Caki2 (cell line): Measurements from ENCODE around the gene GKAP1. TPM values are rescaled to one million over a fixed set of nuclear protein-coding genes. Genes with fewer than 3 reads are reported as not detected.
A peak's percentile ranks its signal among the peaks of the same experiment; 100 is the strongest.
"Not testable (repeated sequence)": the region's sequence is repeated elsewhere in the genome, so short reads cannot be mapped to it uniquely, and the experiment has no call there.

Source experiments
- DNase-seq: peaks from one replicate; pipeline ENCODE4 v3.0.0-alpha.2; 2015; ENCODE audit warnings: low read depth
- in situ Hi-C: cut with HindIII; loops from 2 replicates; pipeline ENCODE4 v1.10.0; 2016; ENCODE audit warnings: low sequenced_read_pairs, low pct_unique_long_range_greater_than_20kb, mixed read lengths
- total RNA-seq: library from RNA; depleted of rRNA; stranded (reverse); fragments of >200 nt; shearing (Covaris generic); gene quantifications from 2 replicates; pipeline ENCODE4 v1.2.3, GENCODE V29; 2014; ENCODE audit warnings: low replicate concordance; rRNA removed

The GKAP1 gene
- total RNA-seq = 0.14 and 0.27 TPM in 2 replicates

DNA sequence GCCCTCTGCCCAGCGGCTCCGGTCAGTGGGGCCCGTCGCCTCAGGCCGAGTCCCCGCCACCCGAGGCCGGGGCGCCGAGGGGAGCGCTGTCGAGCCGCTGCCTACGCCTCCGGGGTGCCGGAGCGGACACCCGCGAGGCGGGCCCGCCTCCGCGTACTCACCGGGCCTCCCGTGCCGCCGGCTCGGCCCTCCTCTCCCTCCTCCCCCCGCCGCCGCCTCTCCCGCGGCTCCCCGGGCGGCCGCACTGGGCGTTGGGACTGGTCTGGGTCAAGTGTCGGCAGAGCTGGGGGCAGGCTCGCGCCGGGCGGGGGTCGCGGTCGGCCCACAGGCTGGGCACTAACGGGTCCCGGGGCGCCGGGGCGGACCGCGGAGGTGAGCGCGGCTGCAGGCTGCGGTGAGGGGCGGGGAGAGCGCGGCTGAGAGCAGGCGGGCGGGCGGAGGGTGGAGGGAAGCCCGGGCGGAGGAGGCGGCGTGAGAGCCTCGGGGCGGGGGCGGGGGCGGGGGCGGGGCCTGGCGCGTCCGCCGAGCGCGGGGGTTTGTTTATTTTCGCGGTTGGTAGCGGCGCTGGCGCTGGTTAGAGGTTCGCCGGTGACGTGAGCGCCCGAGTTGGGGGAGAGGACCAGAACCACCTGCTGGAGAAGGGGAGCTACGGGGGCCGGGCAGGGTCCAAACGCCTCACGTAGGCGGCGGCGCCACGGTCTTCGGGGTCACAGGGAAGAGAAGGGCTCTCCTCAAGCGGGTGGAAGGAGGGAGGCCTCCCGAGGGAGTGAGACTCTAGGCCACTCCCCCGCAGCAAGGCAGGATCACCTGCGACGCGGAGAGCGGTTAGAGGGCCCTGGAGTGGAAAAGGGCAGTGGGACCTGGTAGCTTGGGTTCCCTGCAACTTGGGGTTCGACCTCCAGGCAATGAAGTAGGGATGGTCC lies at the start of gene GKAP1:
TSS of gene GKAP1 (minus strand) at position 414 of the 923 bp plus-strand sequence. CDS start 11,252 bp downstream, outside the sequence.
- in situ Hi-C loops = not testable (repeated sequence)

DNA sequence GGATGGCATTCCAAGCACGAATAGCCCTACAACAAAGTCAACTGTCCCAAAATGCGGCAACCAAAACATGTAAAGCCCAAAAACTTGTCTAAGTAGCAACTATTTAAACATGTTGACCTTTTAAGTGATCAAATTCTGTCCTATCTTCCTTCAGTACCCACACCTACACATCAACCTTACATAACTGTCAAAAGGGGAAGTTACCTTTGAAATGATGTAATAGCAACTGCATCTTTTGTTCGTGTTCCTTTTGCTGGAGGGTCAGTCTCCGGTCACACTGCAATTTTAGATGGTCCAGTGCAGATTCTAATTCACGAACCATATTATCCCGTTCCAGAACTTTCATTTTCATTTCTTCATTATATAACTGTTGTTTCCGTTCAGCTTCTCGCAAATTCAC lies 32.3 kb upstream of the GKAP1 start:
- DNase-seq, in situ Hi-C loops: not testable (repeated sequence)

More for the DNA sequence above, at the start of gene GKAP1:
- DNase-seq = peak; percentile 64

GRCh38 chr9:83837070-83837643 lies 19.6 kb upstream of the GKAP1 start:
- DNase-seq, in situ Hi-C loops: not testable (repeated sequence)

- in situ Hi-C loops, DNase-seq: not testable (repeated sequence)
These were observed 13.0 kb upstream of the GKAP1 start for GRCh38 chr9:83830426-83831071.

- in situ Hi-C loops, DNase-seq: not testable (repeated sequence)
These were observed 7.5 kb upstream of the GKAP1 start for GRCh38 chr9:83824986-83825623.

DNA sequence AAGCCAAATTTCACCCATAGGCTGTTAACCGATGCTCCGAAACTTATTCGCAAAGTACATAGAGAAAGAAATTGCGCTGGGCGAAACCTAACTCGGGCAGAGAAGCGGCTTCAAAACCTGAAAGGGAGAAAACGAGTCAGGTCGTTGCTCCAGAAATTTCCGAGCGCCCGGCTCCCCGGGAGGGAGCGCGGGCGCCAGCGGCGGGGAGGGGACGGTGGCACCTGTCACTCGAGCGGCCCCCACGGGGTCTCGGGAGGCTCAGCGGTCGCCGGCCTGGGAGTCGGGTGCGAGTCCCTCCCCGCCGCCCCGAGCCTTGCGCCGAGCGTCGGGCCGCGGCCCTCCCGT lies 586 bp downstream of the GKAP1 start:
- DNase-seq = peak; percentile 4

DNA sequence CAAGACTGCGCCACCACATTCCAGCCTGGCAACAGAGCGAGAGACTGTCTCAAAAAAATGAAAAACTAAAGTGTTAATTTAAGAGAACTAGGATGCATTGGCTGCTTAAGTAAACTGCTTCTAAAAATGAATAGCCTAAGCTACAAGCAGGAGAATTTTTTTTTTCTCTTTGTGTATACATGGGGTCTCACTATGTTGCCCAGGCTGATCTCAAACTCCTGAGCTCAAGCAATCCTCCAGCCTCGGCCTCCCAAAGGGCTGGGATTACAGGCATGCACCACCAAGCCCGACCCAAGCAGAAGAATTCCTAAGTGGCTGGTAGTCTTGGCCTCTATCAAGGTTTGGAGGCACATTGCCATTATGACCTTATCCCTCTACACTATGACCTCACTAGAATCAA lies 2.4 kb downstream of the GKAP1 start:
- in situ Hi-C loops, DNase-seq: not testable (repeated sequence)

More for the DNA sequence above, 586 bp downstream of the GKAP1 start:
- in situ Hi-C loops = not testable (repeated sequence)

GRCh38 chr9:83809213-83809612 lies 8.4 kb downstream of the GKAP1 start:
- DNase-seq, in situ Hi-C loops: not testable (repeated sequence)

- in situ Hi-C loops, DNase-seq: not testable (repeated sequence)
These were observed 13.1 kb downstream of the GKAP1 start for GRCh38 chr9:83804454-83804853.

- in situ Hi-C loops, DNase-seq: not testable (repeated sequence)
These were observed 13.6 kb downstream of the GKAP1 start for GRCh38 chr9:83803941-83804340.

GRCh38 chr9:83800236-83801033 lies 17.1 kb downstream of the GKAP1 start:
- no peak for DNase-seq
- in situ Hi-C loops = no loop called here

DNA sequence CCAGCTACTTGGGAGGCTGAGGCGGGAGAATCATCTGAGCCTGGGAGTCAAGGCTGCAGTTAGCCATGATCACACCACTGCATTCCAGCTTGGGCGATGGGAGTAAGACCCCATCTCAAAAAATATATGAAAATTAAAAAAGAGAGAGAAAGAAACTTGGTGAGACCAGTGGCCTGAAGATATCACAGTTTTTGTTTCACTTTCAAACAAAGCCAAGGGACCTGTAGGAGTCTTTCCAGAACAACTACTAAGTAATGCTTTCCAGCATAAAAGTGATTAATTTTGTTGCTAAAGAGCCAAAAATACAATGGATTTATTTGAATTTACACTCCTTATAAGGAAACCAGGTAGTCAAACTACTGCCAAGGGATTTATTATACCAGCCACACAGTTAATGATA lies 23.5 kb downstream of the GKAP1 start:
- no peak for DNase-seq

GRCh38 chr9:83792746-83793145 lies 24.8 kb downstream of the GKAP1 start:
- no peak for DNase-seq
- in situ Hi-C loops = no loop called here

More for the DNA sequence above, 23.5 kb downstream of the GKAP1 start:
- in situ Hi-C loops = no loop called here

- in situ Hi-C loops = no loop called here
- DNase-seq = no peak
These were observed 39.4 kb downstream of the GKAP1 start for GRCh38 chr9:83778164-83778563.

GRCh38 chr9:83775932-83776331 lies 41.6 kb downstream of the GKAP1 start:
- no peak for DNase-seq
- in situ Hi-C loops = no loop called here

- in situ Hi-C loops = no loop called here
- DNase-seq = no peak
These were observed 44.7 kb downstream of the GKAP1 start for GRCh38 chr9:83772860-83773259.

GRCh38 chr9:83765376-83765775 lies 52.2 kb downstream of the GKAP1 start:
- in situ Hi-C loops = no loop called here

More at GRCh38 chr9:83765376-83765775, 52.2 kb downstream of the GKAP1 start:
- DNase-seq = no peak
